ENCODE measurements around the gene GUCY1B1.

DNA sequence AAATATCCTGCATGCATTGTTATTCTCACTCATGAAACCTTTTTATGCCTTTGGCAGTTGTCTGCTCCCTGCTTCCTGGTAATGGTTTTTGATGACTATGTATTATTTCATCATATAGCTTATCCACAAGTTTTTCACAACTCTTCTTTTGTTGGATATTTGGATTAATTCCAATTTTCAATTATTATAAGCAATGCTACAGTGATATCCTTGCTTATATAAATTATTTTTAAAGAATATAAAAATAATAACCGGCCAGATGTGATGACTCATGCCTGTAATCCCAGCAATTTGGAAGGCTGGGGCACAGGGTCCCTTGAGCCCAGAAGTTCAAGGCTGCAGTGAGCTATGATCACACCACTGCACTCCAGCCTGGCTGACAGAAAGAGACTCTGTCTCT, 60.2 kb downstream of the GUCY1B1 start:
- TF ChIP-seq POLR2A (IDR thresholded peaks at IDR 0.05): no peak
- TF ChIP-seq, protein P1, sequence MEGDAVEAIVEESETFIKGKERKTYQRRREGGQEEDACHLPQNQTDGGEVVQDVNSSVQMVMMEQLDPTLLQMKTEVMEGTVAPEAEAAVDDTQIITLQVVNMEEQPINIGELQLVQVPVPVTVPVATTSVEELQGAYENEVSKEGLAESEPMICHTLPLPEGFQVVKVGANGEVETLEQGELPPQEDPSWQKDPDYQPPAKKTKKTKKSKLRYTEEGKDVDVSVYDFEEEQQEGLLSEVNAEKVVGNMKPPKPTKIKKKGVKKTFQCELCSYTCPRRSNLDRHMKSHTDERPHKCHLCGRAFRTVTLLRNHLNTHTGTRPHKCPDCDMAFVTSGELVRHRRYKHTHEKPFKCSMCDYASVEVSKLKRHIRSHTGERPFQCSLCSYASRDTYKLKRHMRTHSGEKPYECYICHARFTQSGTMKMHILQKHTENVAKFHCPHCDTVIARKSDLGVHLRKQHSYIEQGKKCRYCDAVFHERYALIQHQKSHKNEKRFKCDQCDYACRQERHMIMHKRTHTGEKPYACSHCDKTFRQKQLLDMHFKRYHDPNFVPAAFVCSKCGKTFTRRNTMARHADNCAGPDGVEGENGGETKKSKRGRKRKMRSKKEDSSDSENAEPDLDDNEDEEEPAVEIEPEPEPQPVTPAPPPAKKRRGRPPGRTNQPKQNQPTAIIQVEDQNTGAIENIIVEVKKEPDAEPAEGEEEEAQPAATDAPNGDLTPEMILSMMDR (IDR thresholded peaks at IDR 0.05): no peak

Data from uterus (tissue), 2 donors.